ENCODE measurements around the gene ISCA2.
A peak's percentile ranks its signal among the peaks of the same experiment; 100 is the strongest.
"Not testable (repeated sequence)": the region's sequence is repeated elsewhere in the genome, so short reads cannot be mapped to it uniquely, and the experiment has no call there.

ISCA2 gene

DNA sequence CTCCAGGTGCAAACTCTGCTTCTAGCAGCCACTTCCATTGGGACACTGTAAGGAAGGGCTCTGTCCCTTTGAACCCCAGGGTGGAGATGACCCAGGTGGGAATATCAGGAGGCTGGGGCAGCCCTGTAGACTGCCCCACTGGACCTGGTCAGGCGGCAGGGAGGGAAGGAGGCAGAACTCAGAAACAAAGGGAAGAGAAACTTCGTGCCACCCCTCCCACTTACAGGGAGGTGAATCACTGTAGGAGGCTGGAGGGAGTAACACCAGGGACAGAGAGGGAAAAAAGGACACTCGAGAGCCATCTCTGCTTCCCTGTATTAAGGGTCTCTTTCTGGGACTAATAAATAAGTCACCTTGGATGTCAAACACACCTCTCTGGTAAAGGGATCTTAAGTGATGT lies 37.4 kb downstream of the ISCA2 start:
- peak in 1 of 2 donors; percentile 5 for DNase-seq

DNA sequence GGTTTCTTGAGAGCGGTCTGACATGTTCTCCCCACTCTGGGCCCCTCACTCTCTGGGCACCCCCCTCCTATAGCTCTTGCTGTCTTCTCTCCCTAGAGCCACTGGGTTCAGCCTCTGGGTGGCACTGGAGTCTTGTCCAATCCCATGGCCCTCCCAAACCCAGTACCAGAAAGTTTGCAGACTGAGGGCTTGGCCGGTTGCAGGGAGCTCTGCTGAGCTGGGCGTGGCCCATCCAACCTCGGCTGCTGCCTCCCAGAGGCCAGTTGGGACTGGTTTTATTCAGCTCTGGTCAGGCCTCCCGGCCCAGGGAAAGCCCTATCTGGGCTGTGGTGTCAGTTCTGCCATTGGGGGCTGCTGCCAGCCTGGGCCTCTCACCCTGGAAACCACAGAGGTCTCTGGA lies 37.9 kb downstream of the ISCA2 start:
- peak; percentile 22 to 40 for DNase-seq

DNA sequence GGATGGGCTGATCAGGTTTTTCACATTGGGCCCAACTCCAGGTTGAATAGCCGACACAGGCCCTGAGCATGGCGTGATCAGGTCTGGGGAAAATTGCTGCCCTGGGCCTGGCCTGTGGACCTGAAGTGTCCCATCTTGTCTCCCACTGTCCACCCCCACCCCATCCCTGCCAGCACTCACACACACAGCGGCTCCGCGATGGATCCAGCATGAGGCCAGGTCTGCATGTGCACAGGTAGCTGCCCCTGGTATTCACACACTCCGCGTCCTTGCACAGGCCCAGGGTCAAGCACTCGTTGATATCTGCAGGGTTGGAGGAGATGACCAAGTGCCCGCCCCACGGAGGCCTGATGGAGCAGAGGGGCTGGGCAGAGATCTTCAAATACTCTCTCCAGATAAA lies 38.7 kb downstream of the ISCA2 start:
- no peak for DNase-seq

DNA sequence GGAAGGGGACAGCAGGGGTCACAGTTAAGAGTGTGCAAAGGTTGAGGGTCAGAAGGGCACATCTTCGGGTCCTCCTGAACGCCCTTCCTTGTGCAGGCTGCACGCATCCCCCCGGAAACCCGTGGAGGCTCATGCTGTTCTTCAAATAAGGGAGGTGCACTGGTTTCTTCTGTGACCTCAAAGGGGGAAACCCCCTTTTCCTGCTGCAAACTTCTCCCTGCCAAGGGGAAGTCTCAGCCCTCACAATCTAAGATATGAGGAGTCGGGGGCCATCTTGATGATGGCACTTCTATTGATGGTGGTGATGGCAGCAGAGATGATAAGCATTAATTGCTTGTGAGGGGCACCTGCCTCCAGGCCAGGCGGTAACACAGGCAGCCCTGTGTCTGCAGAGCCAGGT lies 40.0 kb downstream of the ISCA2 start:
- peak; percentile 60 to 61 for DNase-seq

DNA sequence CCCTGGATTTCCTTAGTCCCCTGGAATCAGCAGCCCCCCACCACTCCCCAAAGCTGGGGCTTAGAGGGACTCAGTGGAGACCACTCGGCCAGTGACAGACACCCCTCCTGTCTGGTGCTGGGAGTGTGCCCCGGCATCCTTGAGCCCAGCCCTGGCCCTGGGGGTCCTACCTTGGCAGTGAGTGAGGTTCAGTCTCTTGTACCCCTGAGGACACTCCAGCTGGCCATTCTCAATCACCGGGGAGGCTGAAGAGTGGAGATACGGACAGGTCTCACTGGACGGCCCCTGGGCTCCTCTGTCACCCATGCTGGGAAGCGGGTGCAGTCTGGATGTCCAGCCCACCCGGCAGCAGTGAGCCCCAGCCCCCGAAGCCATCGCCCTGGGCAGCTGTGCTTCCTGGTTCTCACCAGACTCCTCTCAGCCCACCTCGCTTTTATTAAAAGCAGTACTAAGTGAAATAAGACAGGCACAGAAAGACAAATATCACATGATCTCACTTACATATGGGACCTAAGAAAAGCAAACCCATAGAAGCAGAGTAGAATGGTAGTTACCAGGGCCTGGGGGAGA lies 42.3 kb downstream of the ISCA2 start:
- no peak for DNase-seq

DNA sequence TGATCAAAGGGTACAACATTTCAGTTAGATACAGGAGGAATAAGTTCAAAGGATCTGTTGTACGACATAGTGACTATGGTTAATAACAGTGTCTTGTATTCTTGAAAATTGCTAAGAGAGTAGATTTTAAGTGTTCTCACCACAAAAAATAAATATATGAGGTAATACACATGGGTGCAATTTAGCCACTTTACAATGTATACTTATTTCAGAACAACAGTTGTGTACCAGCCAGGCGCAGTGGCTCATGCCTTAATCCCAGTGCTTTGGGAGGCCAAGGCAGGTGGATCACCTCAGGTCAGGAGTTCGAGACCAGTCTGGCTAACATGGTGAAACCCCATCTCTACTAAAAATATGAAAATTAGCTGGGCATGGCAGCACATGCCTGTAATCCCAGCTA lies 42.8 kb downstream of the ISCA2 start:
- not testable (repeated sequence) for DNase-seq

DNA sequence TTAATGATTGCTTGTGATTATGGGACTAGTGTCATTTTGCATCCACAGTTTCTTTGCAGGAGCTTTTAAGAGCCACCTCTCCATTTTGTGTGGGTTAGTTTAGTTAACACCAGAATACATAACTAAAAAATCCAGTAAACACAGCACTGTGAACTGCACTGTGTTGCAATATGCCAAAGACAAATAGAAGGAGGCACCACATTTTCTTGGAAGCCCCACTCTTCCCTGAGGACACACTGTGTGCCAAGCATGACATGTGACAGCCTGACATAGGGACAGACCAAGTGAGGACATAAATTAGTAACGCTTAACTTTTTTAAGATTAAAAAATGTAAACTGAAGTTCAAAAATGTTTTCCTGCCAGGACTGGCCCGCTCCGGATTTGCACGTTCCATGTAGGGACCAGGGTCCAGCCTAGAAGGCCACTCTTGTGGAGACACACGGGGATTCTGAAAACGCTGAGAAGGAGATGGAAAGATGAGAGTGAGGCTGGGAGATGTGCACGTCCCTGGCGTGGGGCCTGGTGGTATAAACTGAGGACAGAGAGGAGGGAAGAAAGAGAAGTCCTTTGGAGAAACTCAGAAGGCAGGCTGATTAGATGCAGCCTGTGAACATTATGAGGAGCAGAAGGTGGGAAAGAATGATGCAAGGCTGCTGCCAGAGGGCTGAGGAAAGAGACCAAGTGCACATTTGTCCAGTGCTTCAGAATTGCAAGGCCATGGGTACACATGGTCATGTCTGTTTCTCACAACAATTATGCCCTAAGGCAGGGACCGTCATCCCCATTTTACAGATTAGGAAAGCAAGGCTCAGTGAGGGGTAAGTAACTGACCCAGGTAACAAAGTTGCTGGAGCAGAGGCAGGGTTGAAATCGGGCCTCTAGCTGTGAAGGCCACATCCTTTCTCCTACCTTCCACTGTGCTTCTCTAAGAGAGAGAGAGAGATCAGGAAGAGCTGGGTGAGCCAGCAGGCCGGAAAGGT lies 45.1 kb downstream of the ISCA2 start:
- no peak for DNase-seq

DNA sequence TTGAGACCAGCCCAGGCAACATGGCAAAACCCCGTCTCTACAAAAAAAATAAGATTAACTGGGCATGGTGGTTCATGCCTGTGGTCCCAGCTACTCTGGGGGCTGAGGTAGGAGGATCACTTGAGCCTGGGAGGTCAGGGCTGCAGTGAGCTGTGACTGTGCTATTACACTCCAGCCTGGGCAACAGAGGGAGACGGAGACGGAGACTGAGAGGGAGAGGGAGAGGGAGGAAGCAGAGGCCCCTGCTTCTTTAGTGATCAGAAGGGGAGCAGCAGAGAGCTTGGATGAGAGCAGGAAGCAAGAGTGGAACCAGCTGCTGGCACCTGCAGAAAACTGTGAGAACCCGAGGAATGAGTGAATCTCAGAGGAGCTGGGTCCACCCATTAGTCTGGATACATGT lies 45.9 kb downstream of the ISCA2 start:
- no peak for DNase-seq

DNA sequence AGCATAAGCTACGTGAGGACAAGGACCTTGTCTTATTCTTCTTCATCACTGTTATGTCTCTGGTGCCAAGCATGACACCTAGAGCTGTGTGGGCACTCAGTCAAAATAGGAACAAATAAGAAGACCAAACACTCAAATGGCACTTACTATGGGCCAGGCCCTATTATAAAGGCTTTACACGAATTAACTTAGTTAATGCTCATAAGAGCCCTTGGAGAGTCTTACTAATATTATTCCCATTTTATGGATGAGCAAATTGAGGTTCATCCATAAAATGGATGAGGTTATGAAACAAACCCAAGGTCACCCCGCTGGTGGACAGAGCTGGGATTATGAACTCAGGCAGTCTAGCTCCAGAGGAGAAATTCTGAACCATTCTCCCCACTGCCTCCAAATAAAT lies 47.7 kb downstream of the ISCA2 start:
- DNase-seq = no peak

DNA sequence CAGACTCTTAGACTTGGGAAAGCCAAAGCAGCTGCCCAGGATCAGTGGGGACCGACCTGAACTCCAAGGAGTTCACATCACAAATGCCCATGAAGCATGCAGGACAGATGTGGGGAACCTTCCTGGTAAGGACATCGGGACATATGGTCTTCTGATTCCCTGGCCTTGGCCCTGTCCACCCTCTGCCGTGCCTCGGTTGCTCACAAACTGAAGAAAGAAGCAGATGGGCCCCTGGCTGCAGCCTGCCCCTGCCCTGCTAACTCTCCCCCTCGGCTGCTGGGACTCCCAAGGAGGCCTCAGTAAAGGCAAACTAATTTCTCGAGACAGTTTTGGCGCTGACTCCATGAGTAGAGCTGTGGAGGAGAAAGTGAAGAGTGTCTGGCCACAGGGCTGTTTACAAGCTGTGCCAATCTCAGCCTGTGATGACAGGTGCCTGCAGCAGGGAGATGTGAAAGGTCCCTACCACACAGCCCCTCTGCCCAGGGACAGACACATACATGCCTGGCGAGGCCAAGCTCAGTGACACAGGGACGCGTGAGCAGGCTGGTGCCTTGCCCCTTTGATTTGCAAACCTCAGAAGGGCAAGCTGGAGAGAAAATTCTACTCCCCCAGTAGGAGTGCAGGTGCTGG lies 48.6 kb downstream of the ISCA2 start:
- no peak for DNase-seq

DNA sequence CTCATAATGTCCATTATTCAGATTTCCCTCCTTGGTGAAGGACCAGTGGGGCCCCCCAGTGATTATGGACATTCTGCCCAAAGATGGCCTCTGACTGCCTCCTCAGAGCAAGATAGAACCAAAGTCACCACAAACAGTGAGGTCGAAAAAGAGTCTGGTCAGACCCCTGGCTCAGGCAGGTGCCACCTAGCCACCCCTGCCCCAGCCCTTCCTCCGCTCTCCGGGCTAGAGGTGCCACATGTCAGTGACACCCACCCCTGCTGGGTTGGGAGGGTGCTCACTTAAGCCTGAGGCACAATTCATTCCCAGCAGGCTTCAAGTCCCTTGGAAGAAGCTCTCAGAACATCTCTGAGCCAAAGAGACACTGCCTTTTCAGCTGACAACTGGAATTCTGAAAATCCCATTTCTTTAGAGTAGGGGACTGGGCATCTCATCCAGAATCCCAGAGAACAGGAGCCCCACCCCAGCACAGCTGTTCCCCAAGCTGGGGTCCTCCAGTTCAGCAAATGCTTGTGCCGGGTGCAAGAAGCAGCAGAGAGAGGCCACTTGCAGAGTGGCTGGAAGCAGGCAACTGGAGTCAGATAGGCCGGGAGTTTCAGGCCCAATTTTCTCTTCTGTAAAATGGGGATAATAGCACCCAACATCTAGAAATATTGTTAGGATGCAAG lies 50.3 kb downstream of the ISCA2 start:
- no peak for DNase-seq

DNA sequence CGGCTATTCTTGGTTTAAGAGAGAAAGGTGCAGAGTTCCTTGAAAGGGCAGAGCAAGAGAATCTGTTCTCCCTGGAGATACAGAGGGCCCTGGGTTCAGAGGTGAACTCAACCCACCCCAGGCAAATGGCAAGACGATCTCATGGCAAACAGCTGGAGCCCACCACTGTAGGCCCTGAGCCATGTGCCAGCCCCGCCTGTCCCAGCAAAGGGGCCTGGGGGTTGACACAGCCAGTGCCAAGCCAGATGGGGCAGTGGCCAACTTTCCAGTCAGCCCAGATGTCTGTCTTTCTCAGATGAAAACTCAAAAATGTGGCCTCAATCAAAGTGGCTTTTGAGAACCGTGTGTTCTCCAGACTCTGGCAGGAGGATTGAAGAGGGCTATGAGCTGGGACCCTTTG lies 51.8 kb downstream of the ISCA2 start:
- DNase-seq = no peak

DNA sequence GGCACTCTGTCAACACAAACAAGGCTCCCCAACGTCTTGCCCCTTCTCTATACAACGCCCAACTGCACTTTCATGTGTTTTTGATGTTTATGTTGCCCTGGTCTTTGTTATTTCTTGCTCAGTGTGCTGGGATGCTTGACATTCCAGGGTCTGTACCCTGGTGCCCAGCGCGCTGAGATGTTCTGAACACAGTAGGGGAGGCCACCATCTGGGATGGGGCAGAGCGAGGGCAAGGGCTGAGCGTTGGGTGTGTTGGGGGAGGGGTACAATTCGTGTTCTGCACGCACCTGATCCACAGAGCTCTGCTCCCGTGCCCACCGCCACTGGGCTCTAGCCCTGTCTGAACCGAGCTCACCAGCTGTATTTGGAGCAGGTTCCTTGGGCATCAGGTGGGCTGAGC lies 52.9 kb downstream of the ISCA2 start:
- no peak for DNase-seq

Data from inflammatory macrophage treated with lipopolysaccharide for 1 hour (primary cell).